Astrocyte of the spinal cord (primary cell): ENCODE measurements around the gene TMEM212.

Source experiments
- DNase-seq: peaks from one replicate; pipeline ENCODE4 v3.0.0; 2011; ENCODE audit warnings: low read depth, low spot score
- H3K4me3 ChIP-seq: 2 replicates; pipeline ENCODE4 v1.5.1; 2011; ENCODE audit warnings: low read depth, mild to moderate bottlenecking, low read length, moderate library complexity
- CTCF ChIP-seq: IDR thresholded peaks from 2 replicates; pipeline ENCODE4 v1.5.1; 2012; ENCODE audit warnings: low read depth, mild to moderate bottlenecking, low read length, inconsistent platforms
- in situ Hi-C: cut with HindIII; loops from 2 replicates; pipeline ENCODE4 v1.10.0; 2017; ENCODE audit warnings: low sequenced_read_pairs

TMEM212 gene

DNA sequence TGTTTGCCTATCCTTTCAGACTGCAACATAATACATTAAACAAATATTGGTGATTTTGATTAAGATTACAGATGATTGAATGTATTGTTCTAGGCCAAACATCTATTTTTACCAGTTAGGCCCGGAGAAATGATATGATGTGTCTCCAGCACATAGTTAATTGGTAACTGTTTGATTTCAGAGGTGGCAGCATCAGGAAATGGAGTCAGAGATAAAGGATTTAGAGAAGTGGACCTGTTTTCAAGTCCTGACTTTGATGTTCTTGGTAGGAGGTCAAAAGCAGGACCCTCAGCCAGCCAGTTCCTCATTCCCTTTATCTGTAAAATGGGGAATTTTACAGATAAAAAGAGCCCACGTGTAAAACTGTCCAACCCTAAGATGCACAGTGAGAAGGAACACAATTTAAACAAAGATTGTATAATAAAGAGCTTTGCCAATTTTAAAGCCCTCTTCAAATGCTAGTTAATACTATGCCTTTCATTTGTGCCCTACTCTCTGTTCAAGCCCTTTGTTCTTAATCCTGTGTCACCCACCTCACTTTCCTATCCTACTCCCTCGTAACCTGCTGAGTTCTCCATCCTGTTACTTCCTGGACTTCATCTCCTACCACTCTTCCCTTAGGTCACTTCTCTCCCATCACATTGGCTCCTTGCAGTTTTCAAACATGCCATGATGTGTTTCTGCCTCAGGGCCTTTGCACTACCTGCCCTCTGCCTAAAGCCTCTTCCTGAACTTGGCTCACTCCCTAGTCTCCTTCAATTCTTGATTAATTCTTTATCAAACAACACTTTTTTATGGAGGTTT, 2.5 kb downstream of the TMEM212 start:
- no peak overlapping the region for H3K4me3 ChIP-seq
- TF ChIP-seq CTCF: no peak
- no peak for DNase-seq
- in situ Hi-C loops: no loop called here

DNA sequence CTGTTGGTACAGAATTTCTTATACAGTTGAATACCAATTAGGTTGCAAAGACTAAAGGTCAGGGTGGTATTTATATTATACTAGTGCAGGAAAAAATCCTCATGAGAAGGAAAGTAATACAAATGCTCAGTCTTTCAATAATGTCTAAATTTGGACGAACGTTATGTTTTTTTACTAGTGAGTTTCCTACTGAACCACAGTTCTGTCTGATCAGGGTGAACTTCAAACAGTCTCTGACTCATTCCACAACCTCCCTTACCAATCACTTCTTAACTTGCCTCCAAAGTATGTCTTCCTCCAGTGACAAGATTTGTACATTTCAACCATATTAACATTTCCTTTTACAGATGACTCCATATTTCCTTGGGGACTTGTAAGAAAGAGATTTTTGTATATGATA, 3.4 kb downstream of the TMEM212 start:
- no peak for TF ChIP-seq CTCF
- DNase-seq: peak; percentile 78
- H3K4me3 ChIP-seq: no peak overlapping the region
- in situ Hi-C loops: no loop called here

GRCh38 chr3:171847133-171847532, 4.0 kb downstream of the TMEM212 start:
- H3K4me3 ChIP-seq: no peak overlapping the region
- in situ Hi-C loops: no loop called here
- TF ChIP-seq CTCF: no peak
- no peak for DNase-seq

DNA sequence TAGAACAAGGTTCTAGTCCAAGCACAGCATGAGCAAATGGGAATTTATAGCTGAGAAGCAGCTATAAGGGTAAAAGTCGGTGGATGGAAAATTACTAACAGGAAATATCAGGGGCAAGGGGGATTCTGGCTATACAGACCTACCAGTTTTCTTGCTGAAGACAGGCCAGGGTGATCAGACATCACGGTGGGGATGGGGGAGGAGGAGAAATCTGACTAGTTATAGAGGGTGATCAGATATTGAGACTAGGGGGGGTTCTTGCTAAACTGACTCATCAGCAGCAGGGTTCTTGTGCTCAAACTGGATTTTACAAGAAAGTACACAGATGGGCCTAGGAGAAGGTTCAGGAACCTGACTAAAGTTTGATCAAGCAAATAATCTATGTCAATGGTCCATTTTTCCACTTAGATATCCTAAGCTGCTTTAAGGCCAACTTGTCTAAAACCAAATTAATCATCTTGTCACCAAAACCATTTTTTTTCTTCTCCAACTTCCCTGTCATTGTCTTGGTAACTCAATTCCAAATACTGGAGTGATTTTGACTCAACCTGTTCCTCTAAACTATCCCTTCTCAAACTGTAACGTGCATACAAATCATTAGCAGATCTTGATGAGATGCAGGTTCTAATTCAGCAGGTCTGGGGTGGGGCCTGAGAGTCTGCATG, 4.6 kb downstream of the TMEM212 start:
- no peak for DNase-seq
- no peak for TF ChIP-seq CTCF
- in situ Hi-C loops: no loop called here
- no peak overlapping the region for H3K4me3 ChIP-seq

DNA sequence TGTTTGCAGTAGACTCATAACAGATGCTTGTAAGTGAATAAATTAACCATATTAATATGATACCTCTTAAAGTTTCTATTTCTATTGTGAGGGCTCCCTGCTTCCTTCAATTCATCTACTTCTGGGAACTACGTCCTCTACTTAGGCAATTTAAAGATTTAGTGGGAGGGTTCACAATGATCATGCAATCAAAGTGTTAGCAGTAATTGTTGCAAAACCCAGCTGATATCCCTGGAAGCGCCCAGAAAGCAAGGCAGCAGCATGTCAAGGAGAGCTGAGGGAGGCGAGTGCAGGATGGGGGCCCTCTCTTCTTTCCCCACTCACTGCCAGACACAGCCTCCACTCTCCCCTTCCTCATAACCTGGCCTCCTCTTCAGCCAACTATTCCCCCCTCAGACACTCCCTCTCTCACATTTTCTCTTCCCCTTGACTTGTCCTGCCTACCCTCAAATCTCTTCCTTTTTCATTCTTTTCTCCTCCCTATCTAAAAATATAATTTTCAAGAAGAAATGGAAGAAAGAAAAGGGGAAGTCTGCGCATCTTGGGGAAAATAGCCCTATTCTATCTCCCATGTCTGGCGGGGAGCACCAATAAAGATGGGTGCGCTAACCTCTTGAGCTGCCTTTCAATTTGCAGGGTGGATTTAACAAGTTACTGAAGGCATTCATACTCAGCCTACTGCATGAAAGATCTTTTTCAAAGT, 6.6 kb downstream of the TMEM212 start:
- DNase-seq: no peak
- no peak for TF ChIP-seq CTCF
- H3K4me3 ChIP-seq: no peak overlapping the region
- in situ Hi-C loops: no loop called here

DNA sequence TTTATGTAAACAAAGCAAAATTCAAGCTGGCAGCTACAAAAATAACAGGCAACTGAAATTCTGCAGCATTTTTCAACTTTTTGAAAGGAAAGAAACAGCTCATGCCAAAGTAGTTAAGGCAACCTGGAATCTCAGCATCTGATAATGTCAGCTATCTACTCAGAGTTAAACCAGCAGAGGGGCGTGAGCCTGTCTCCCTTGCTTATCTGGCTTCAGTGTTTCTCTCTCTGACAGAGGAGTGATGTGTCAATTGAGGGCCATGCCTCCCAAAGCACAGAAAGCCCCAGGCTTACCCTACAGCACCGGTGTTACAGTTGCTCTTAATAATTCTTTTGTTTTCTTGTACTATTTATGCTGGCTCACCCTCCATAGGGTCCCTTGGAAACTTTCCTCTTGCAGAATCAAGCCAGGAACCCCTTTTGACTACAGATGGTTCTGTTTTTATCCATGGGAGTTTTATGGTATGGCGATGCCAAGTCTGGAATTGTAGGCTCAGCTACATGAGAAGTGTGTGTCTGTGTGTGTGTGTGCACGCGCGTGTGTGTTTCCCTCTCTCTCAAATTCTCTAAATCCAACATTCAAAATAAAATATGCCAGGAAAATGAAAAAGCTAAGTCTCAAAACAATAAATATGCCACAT, 7.3 kb downstream of the TMEM212 start:
- in situ Hi-C loops: no loop called here
- H3K4me3 ChIP-seq: no peak overlapping the region
- no peak for TF ChIP-seq CTCF
- no peak for DNase-seq
